HepG2 (cell line): ENCODE results near the gene DNMBP. TPM values are rescaled to one million over a fixed set of nuclear protein-coding genes. Genes with fewer than 3 reads are reported as not detected.
A peak's percentile ranks its signal among the peaks of the same experiment; 100 is the strongest.
"Not testable (repeated sequence)": the region's sequence is repeated elsewhere in the genome, so short reads cannot be mapped to it uniquely, and the experiment has no call there.

Experiments used
- ATAC-seq: fragments of 200-7000 bp; cut with Tn5 transposase; 3 replicates; pipeline ENCODE4 v1.9.1; 2020; ENCODE audit warnings: mild to moderate bottlenecking, moderate library complexity
- BruUV-seq: library from RNA; stranded (reverse); fragments of 400-500 nt; replicated peaks from 2 replicates; lab custom pipeline; 2021; lab: Mats Ljungman, UMichigan
- CTCF ChIA-PET: fragments of 300-600 bp; formaldehyde crosslinking; extraction: SDS; loops from one replicate; lab custom pipeline; 2021; ENCODE audit warnings: low total read pairs, inconsistent platforms, low intra/inter-chr PET ratio; lab: Yijun Ruan, JAX
- POLR2A ChIA-PET: fragments of 350-600 bp; sonication (Branson Sonifier 250); formaldehyde crosslinking; loops from one replicate; lab custom pipeline; 2020; ENCODE audit warnings: antibody characterized with exemption, inconsistent platforms; lab: Yijun Ruan, JAX
- DNase-seq: peaks from one replicate; pipeline ENCODE4 v3.0.0-alpha.2; 2015; ENCODE audit warnings: low spot score
- FAIRE-seq: peaks from 3 replicates; lab custom pipeline; 2011; peaks lifted over from hg19 to GRCh38; lab: Jason Lieb, UNC
- H2AFZ ChIP-seq: one replicate; pipeline ENCODE4 v1.6.1; 2011; ENCODE audit warnings: low read length, inconsistent platforms
- H3K27ac ChIP-seq: fragments of 300-600 bp; 3 replicates; pipeline ENCODE4 v1.8.0; 2011; ENCODE audit warnings: mixed run types, mild to moderate bottlenecking, mixed read lengths, low read length, inconsistent platforms; ENCODE audit not compliant: insufficient read depth; ENCODE audit errors: extremely low read length
- H3K27me3 ChIP-seq, 2 experiments: fragments of 200-600 bp in 1 of 2; 2 replicates in 1 of 2; 3 replicates in 1 of 2; pipeline versions ENCODE4 v1.6.0 to v1.8.0; 2011; ENCODE audit warnings: low read length in 2 of 2, mild to moderate bottlenecking in 2 of 2, moderate library complexity in 2 of 2, inconsistent platforms in 1 of 2; ENCODE audit not compliant: insufficient read depth in 2 of 2, control insufficient read depth in 1 of 2
- H3K36me3 ChIP-seq, 2 experiments: fragments of 200-600 bp in 1 of 2; replicated peaks in 1 of 2; 2 replicates in 1 of 2; 3 replicates in 1 of 2; pipeline versions ENCODE4 v1.5.1 to v1.8.0; 2011; ENCODE audit warnings: low read length in 2 of 2, inconsistent platforms in 1 of 2; ENCODE audit not compliant: insufficient read depth in 2 of 2, control insufficient read depth in 1 of 2
- H3K4me1 ChIP-seq: 2 replicates; pipeline ENCODE4 v1.5.1; 2012; ENCODE audit warnings: low read length, inconsistent platforms; ENCODE audit not compliant: insufficient read depth
- H3K4me2 ChIP-seq: 2 replicates; pipeline ENCODE4 v1.6.0; 2011; ENCODE audit warnings: low read depth, low read length, inconsistent platforms
- H3K4me3 ChIP-seq, 3 experiments: fragments of 200-600 bp in 1 of 3; sonication (generic), shearing (Covaris generic) in 1 of 3; replicated peaks in 1 of 3; 2 replicates each; pipeline ENCODE4 v1.5.1; 2011 to 2016; ENCODE audit warnings: low read length in 3 of 3, inconsistent platforms in 2 of 3, low read depth in 2 of 3, mild to moderate bottlenecking in 2 of 3, control low read depth in 1 of 3, mixed read lengths in 1 of 3; ENCODE audit not compliant: insufficient read depth in 1 of 3
- H3K79me2 ChIP-seq: one replicate; pipeline ENCODE4 v1.6.1; 2011; ENCODE audit warnings: low read length, inconsistent platforms; ENCODE audit not compliant: insufficient read depth
- H3K9ac ChIP-seq: 2 replicates; pipeline ENCODE4 v1.6.0; 2011; ENCODE audit warnings: mild to moderate bottlenecking, low read depth, low read length, inconsistent platforms; ENCODE audit not compliant: insufficient read depth
- H3K9me3 ChIP-seq: 2 replicates; pipeline ENCODE4 v1.5.1; 2012; ENCODE audit warnings: mild to moderate bottlenecking, low read length
- H4K20me1 ChIP-seq: 2 replicates; pipeline ENCODE4 v1.6.0; 2011; ENCODE audit warnings: inconsistent platforms, mild to moderate bottlenecking, low read length, moderate library complexity; ENCODE audit not compliant: insufficient read depth
- FLYWCH1 ChIP-seq: sonication (generic); formaldehyde crosslinking; IDR thresholded peaks from 2 replicates; pipeline ENCODE4 v1.8.1; 2023; ENCODE audit warnings: mild to moderate bottlenecking, missing genetic modification reagents
- HOMEZ ChIP-seq: IDR thresholded peaks from 2 replicates; pipeline ENCODE4 v1.6.1; 2016; ENCODE audit warnings: low read depth
- MXD3 ChIP-seq: IDR thresholded peaks from 2 replicates; pipeline ENCODE4 v1.6.1; 2016; ENCODE audit warnings: mild to moderate bottlenecking, missing biosample characterization, missing genetic modification reagents
- REL ChIP-seq: sonication (generic); formaldehyde crosslinking; conservative IDR thresholded peaks from 2 replicates; pipeline ENCODE4 v1.8.0; 2022; ENCODE audit warnings: mild to moderate bottlenecking, missing genetic modification reagents, moderate library complexity
- WGBS: methylation state at CpG from one replicate; pipeline ENCODE4 v1.1.6; 2017; ENCODE audit warnings: low lambda C conversion rate; 5-methylcytosine and 5-hydroxymethylcytosine counted together
- in situ Hi-C: cut with HindIII; loops from 2 replicates; pipeline ENCODE4 v1.10.0; 2017; ENCODE audit warnings: low pct_unique_long_range_greater_than_20kb; ENCODE audit not compliant: extremely low pct_ligation_motif_present
- intact Hi-C: fragments of 100-400 bp; cut with micrococcal nuclease; formaldehyde crosslinking; loops from one replicate; pipeline ENCODE4 v1.10.0; 2022; ENCODE audit not compliant: unreplicated experiment
- polyA plus RNA-seq, 8 experiments: library from polyadenylated mRNA; depleted of rRNA in 3 of 8; stranded (reverse) in 7 of 8; unstranded in 1 of 8; fragments of >200 nt; fragmentation: Illumina TruSeq in 4 of 8; extraction: Trizol in 4 of 8; gene quantifications; 2 replicates each; pipeline versions ENCODE4 v1.2.1 to v1.2.3, GENCODE V29; 2011 to 2016; ENCODE audit warnings: low read depth in 4 of 8, missing spikeins in 1 of 8, mixed read lengths in 1 of 8; ENCODE audit not compliant: insufficient read depth in 1 of 8
- total RNA-seq, 5 experiments: library from RNA; depleted of rRNA; stranded (reverse); fragments of >200 nt; fragmentation: Illumina TruSeq; extraction: Trizol; gene quantifications; 2 replicates each; pipeline ENCODE4 v1.2.3, GENCODE V29; 2016; ENCODE audit warnings: low read depth in 1 of 5

Gene DNMBP
- total and polyA plus RNA-seq, 2 of the 13 experiments (the other 11 are each of a cell fraction or from before 2014, with no cell fraction given): 3.6 to 6.3 TPM

GRCh38 chr10:99938563-99938962 lies 71.2 kb downstream of the DNMBP start (continued):
- TF ChIP-seq MXD3 (CRISPR knock-in tag): no peak
- no peak for TF ChIP-seq REL (CRISPR knock-in tag)

GRCh38 chr10:99937630-99938029 lies 72.1 kb downstream of the DNMBP start:
- Histone ChIP-seq H4K20me1 (no peaks in the 10 kb centered on the region), H3K27ac (no peak overlapping the region), H3K4me3 (no peak overlapping the region), H3K9ac (no peak overlapping the region), H3K4me2 (no peak overlapping the region), H2AFZ (no peak overlapping the region), H3K36me3 (no peaks in the 10 kb centered on the region; a peak in 1 of 5 replicates), H3K27me3 (no peaks in the 10 kb centered on the region), H3K4me1 (no peaks in the 10 kb centered on the region), H3K79me2 (no peaks in the 10 kb centered on the region), H3K9me3 (no peaks in the 10 kb centered on the region)
- BruUV-seq: no TSS peak
- CTCF ChIA-PET: no interaction called here
- ATAC-seq (no peak), FAIRE-seq (no peak), DNase-seq (no peak)
- intact Hi-C loops: no loop called here
- POLR2A ChIA-PET: no interaction called here
- WGBS: 96% methylated on average over 3 of the region's 3 CpGs
- in situ Hi-C loops: no loop called here
- TF ChIP-seq FLYWCH1 (CRISPR knock-in tag) (no peak), HOMEZ (CRISPR knock-in tag) (no peak)

GRCh38 chr10:99932203-99932957 lies 77.4 kb downstream of the DNMBP start:
- H2AFZ ChIP-seq, CTCF ChIA-PET, H3K27ac ChIP-seq, ATAC-seq, H3K9ac ChIP-seq, H3K36me3 ChIP-seq, H4K20me1 ChIP-seq, H3K4me3 ChIP-seq, H3K4me2 ChIP-seq, DNase-seq, POLR2A ChIA-PET, BruUV-seq, H3K9me3 ChIP-seq, in situ Hi-C loops, H3K27me3 ChIP-seq: not testable (repeated sequence)
- Histone ChIP-seq H3K4me1 (peaks cover 51% of the 10 kb centered on the region), H3K79me2 (peaks cover 21% of the 10 kb centered on the region)
- WGBS: 59% methylated on average over 3 of the region's 7 CpGs
- peak; percentile 18 for FAIRE-seq
- intact Hi-C loops: loop anchor here (2.0 kb wide), 1 partner anchor 76 kb away; the partner anchor contains the start of gene DNMBP
